T-cell (primary cell): ENCODE results near the gene FBLN2. TPM values are rescaled to one million over a fixed set of nuclear protein-coding genes. Genes with fewer than 3 reads are reported as not detected.

ENCODE experiments used
- ATAC-seq, 4 experiments: fragments of 200-7000 bp in 3 of 4; fragments of 150-1000 bp in 1 of 4; cut with Tn5 transposase; replicated peaks in 1 of 4; 1 replicate in 3 of 4; 2 replicates in 1 of 4; pipeline ENCODE4 v1.10.0; 2021; ENCODE audit warnings: moderate library complexity in 3 of 4, mild to moderate bottlenecking in 2 of 4, moderate number of reproducible peaks in 1 of 4
- CTCF ChIA-PET, 2 donors: fragments of 300-600 bp; sonication (Branson Sonifier 250); formaldehyde crosslinking; loops; one replicate each; lab custom pipeline; 2022; ENCODE audit warnings: antibody characterized with exemption in 2 of 2; lab: Charles Lee
- POLR2A ChIA-PET, 2 donors: fragments of 300-600 bp; sonication (Branson Sonifier 250); formaldehyde crosslinking; loops; one replicate each; lab custom pipeline; 2022; ENCODE audit warnings: antibody characterized with exemption in 2 of 2; lab: Charles Lee
- DNase-seq, 35 experiments: peaks; one replicate each; pipeline versions ENCODE4 v3.0.0 to v3.0.0-alpha.2; 2013 to 2023
- H3K27ac ChIP-seq: one replicate; pipeline ENCODE4 v1.5.1; 2013; ENCODE audit warnings: low read length
- H3K27me3 ChIP-seq, 2 experiments: replicated peaks in 1 of 2; 1 replicate in 1 of 2; 2 replicates in 1 of 2; pipeline versions ENCODE4 v1.6.1 to v1.7.0; 2013; ENCODE audit warnings: low read length in 1 of 2, mixed read lengths in 1 of 2; ENCODE audit not compliant: control insufficient read depth in 2 of 2, insufficient read depth in 2 of 2; ENCODE audit errors: extremely low read depth in 1 of 2
- H3K36me3 ChIP-seq, 2 donors: 1 replicate in 1 of 2; 2 replicates in 1 of 2; pipeline versions ENCODE4 v1.6.1 to v1.7.0; 2013; ENCODE audit warnings: low read length in 1 of 2; ENCODE audit not compliant: control insufficient read depth in 2 of 2, insufficient read depth in 1 of 2; ENCODE audit errors: extremely low read depth in 1 of 2
- H3K4me1 ChIP-seq, 2 experiments: 1 replicate in 1 of 2; 2 replicates in 1 of 2; pipeline versions ENCODE4 v1.6.1 to v1.7.0; 2013; ENCODE audit warnings: low read length in 2 of 2, mixed read lengths in 1 of 2; ENCODE audit not compliant: insufficient read depth in 2 of 2, control insufficient read depth in 1 of 2; ENCODE audit errors: extremely low read depth in 1 of 2
- H3K4me3 ChIP-seq, 2 donors: 1 replicate in 1 of 2; 2 replicates in 1 of 2; pipeline versions ENCODE4 v1.5.1 to v1.7.0; 2013; ENCODE audit warnings: mild to moderate bottlenecking in 2 of 2, low read length in 1 of 2, moderate library complexity in 1 of 2; ENCODE audit not compliant: control insufficient read depth in 1 of 2; ENCODE audit errors: extremely low read depth in 1 of 2
- H3K9me3 ChIP-seq: 2 replicates; pipeline ENCODE4 v1.7.0; 2013
- H3K27ac Mint-ChIP-seq, 2 donors: one replicate each; pipeline ENCODE4 v1.8.0; 2020 to 2021; ENCODE audit warnings: mild to moderate bottlenecking in 2 of 2, mixed read lengths in 2 of 2
- H3K27me3 Mint-ChIP-seq, 2 donors: one replicate each; pipeline ENCODE4 v1.8.0; 2021 to 2022; ENCODE audit warnings: mixed read lengths in 2 of 2
- H3K36me3 Mint-ChIP-seq: one replicate; pipeline ENCODE4 v1.8.0; 2021; ENCODE audit warnings: mixed read lengths
- H3K4me1 Mint-ChIP-seq, 3 donors: one replicate each; pipeline ENCODE4 v1.8.0; 2020 to 2022; ENCODE audit warnings: mixed read lengths in 3 of 3, mild to moderate bottlenecking in 1 of 3
- H3K4me3 Mint-ChIP-seq, 3 donors: one replicate each; pipeline ENCODE4 v1.8.0; 2020 to 2022; ENCODE audit warnings: mild to moderate bottlenecking in 3 of 3, mixed read lengths in 3 of 3, moderate library complexity in 3 of 3
- H3K9me3 Mint-ChIP-seq, 3 donors: one replicate each; pipeline ENCODE4 v1.8.0; 2020 to 2022; ENCODE audit warnings: mixed read lengths in 3 of 3
- WGBS: methylation state at CpG from one replicate; pipeline ENCODE4 v1.1.5; 2013; ENCODE audit warnings: missing lambda C conversion rate; ENCODE audit not compliant: insufficient coverage; 5-methylcytosine and 5-hydroxymethylcytosine counted together
- total RNA-seq, 35 experiments: library from RNA in 6 of 35; stranded (reverse) in 6 of 35; fragments of 120-200 nt in 1 of 35; gene quantifications; one replicate each; pipeline versions ENCODE4 v1.2.1 to v1.2.4 and lab custom pipeline; 2013 to 2026

FBLN2 gene
- total RNA-seq, 5 donors from 2014 or later (not counting 1 experiment from before 2014, with no cell fraction given), result 1.5 to 5.8 (median 2.8) TPM

DNA sequence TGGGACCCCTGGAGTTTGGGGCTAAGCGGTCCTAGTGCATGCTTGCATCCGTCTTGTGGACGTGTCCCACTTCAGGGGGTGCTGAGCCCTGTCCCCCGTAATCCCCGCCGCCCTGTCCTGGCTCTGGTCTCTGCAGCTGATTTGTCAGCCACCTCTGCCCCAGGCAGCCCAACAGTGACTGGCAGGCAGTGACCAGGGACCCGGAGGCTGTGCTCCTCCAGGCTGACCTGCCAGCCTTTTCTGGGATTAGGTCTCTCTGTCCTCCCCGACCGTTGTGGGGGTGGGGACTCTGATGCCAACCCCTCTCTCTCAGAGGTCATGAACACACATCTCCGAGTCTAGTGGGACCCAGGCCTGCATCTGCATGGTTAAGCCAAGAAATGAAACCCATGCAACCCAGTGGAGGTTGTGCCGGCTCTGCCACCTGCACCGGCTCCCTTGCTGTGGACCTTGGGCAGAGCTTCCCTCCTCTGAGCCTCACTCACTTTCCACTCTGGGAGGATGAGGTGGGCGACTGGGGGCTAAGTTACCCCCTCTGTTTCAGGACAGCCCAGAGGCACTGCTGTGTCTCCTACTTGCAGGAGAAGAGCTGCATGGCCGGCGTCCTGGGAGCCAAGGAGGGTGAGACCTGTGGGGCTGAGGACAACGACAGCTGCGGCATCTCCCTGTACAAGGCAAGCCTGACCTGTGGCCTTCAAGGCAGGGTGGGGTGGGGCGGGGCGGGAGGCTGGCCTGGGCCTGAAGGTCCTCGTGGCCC, 60.2 kb downstream of the FBLN2 start:
- H3K27ac Mint-ChIP-seq, result no peak overlapping the region
- POLR2A ChIA-PET, result no interaction called here
- H3K9me3 ChIP-seq, result no peaks in the 10 kb centered on the region
- H3K27me3 ChIP-seq, result peaks cover 0 to 20% of the 10 kb centered on the region in 2 experiments
- H3K4me1 ChIP-seq, result no peaks in the 10 kb centered on the region
- no peaks in the 10 kb centered on the region for H3K36me3 ChIP-seq
- H3K9me3 Mint-ChIP-seq, result peaks cover 0 to 2% (median 0%) of the 10 kb centered on the region in 3 donors
- H3K36me3 Mint-ChIP-seq, result no peaks in the 10 kb centered on the region
- ATAC-seq, result no peak
- CTCF ChIA-PET, result no interaction called here
- 94% methylated on average over 9 of the region's 20 CpGs for WGBS
- no peak overlapping the region for H3K4me3 Mint-ChIP-seq
- peaks cover 7 to 10% of the 10 kb centered on the region in 2 donors for H3K27me3 Mint-ChIP-seq
- no peaks in the 10 kb centered on the region for H3K4me1 Mint-ChIP-seq
- no peak overlapping the region for H3K27ac ChIP-seq
- DNase-seq, result peak in 1 of 35 experiments; percentile 15
- H3K4me3 ChIP-seq, result no peak overlapping the region

DNA sequence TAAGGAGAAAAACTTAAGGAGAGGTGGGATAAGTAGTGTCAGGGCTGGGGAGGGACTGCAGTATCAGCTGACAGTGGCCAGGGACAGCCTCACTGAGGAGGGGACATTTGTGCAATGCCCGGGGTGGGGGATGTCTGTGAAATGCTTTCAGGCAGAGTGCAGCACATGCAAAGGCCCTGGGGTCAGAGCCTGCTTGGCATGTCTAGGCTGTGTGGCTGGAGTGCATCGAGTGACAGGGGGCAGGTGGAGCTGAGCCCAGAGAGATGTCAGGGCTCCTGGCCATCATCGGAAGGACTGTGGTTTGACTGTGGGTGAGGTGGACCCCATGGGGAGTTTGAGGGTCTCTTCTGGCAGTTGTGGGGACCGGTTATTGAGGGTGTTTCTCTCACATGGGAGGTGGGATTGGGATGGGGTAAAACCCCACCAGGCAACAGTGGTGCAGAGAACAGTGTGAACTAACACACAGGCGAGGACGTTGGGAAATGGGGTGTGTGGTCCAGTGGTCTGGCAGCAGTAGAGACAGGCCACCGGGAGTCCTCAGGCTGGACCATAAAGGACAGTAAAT, 61.2 kb downstream of the FBLN2 start:
- ChIA-PET CTCF (no interaction called here), POLR2A (no interaction called here)
- Histone ChIP-seq H3K4me3 (no peak overlapping the region), H3K4me1 (no peaks in the 10 kb centered on the region), H3K9me3 (no peaks in the 10 kb centered on the region), H3K27ac (no peak overlapping the region), H3K36me3 (no peaks in the 10 kb centered on the region), H3K27me3 (peaks cover 0 to 20% of the 10 kb centered on the region in 2 experiments)
- Mint-ChIP-seq H3K36me3 (no peaks in the 10 kb centered on the region), H3K4me3 (no peak overlapping the region), H3K27ac (no peak overlapping the region), H3K4me1 (no peaks in the 10 kb centered on the region), H3K27me3 (peaks cover 7 to 10% of the 10 kb centered on the region in 2 donors), H3K9me3 (peaks cover 0 to 10% (median 0%) of the 10 kb centered on the region in 3 donors)
- DNase-seq, result no peak
- ATAC-seq, result no peak
- 88% methylated on average over 7 of the region's 7 CpGs for WGBS

DNA sequence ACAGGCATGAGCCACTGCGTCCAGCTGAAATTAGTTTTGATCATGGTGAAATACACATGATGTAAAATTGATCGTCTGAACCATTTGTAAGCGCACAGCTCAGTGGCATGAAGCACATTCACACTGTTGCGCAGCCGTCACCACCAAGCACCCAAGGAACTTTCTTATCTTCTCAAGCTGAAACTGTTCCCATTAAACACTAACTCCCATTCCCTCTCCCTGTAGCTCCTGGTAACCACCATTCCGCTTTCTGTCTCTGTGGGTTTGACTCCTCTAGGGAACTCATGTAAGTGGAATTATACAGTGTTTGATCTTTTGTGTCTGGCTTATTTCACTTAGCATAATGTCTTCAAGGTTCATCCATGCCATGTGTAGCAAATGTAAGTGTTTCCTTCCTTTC, 62.3 kb downstream of the FBLN2 start:
- Mint-ChIP-seq H3K36me3 (no peaks in the 10 kb centered on the region), H3K27ac (no peak overlapping the region), H3K9me3 (peaks cover 0 to 10% (median 0%) of the 10 kb centered on the region in 3 donors), H3K4me1 (no peaks in the 10 kb centered on the region), H3K27me3 (peaks cover 7% of the 10 kb centered on the region in 2 donors), H3K4me3 (no peak overlapping the region)
- ATAC-seq, result no peak
- Histone ChIP-seq H3K36me3 (no peaks in the 10 kb centered on the region), H3K27ac (no peak overlapping the region), H3K9me3 (no peaks in the 10 kb centered on the region), H3K4me1 (no peaks in the 10 kb centered on the region), H3K4me3 (no peak overlapping the region), H3K27me3 (peaks cover 0 to 20% of the 10 kb centered on the region in 2 experiments)
- DNase-seq, result no peak
- POLR2A ChIA-PET, result no interaction called here
- WGBS, result 94% methylated on average over 3 of the region's 6 CpGs
- CTCF ChIA-PET, result no interaction called here

- H3K27me3 ChIP-seq, result peaks cover 0 to 20% of the 10 kb centered on the region in 2 experiments
- Mint-ChIP-seq H3K9me3 (peaks cover 0 to 10% (median 0%) of the 10 kb centered on the region in 3 donors), H3K27me3 (peaks cover 7% of the 10 kb centered on the region in 2 donors), H3K4me3 (no peak overlapping the region), H3K36me3 (no peaks in the 10 kb centered on the region), H3K4me1 (no peaks in the 10 kb centered on the region), H3K27ac (no peak overlapping the region)
- ATAC-seq (no peak), DNase-seq (no peak)
- WGBS, result 61% methylated on average over 3 of the region's 3 CpGs
- no peak overlapping the region for H3K27ac ChIP-seq
- H3K4me3 ChIP-seq, result no peak overlapping the region
- ChIA-PET POLR2A (no interaction called here), CTCF (no interaction called here)
- H3K4me1 ChIP-seq, result no peaks in the 10 kb centered on the region
- H3K36me3 ChIP-seq, result no peaks in the 10 kb centered on the region
- no peaks in the 10 kb centered on the region for H3K9me3 ChIP-seq
These were observed 63.9 kb downstream of the FBLN2 start for GRCh38 chr3:13612829-13613228.

DNA sequence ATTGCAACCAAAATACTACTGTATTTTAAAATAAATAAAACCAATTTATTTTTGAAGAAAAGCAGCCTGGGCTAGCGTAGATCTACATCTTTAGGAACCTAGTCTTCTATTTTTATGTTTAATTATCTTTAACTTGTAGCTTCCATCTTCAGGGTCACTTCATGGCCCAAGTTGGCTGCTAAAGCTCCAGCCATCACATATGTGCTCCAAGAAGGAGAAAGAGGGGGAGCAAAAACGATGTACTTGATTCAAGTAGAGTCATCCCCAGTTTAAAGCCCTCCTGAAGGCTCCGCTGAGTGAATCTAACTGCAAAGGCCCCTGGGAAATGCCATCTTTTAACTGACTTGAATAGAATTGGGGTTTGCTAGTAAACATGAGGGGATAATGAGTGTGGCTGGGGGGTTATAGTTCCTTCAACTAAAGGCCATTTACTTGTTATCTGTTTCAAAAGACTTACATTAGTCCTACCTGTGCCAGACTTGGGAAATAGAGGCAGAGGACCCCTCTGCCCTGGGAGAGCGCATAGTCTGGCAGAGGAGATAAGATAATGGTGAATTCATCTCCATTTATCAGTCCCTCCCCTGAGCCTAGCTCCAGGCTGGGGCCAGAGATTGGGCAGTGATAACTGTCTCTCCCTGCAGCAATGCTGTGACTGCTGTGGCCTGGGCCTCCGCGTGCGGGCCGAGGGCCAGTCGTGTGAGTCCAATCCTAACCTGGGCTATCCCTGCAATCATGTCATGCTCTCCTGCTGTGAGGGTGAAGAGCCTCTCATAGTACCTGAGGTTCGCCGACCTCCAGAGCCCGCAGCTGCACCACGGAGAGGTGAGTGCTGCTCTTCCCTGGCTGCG, 64.6 kb downstream of the FBLN2 start:
- ChIA-PET POLR2A (no interaction called here), CTCF (no interaction called here)
- no peak overlapping the region for H3K4me3 ChIP-seq
- H3K4me1 ChIP-seq, result no peaks in the 10 kb centered on the region
- no peaks in the 10 kb centered on the region for H3K9me3 ChIP-seq
- H3K36me3 ChIP-seq, result no peaks in the 10 kb centered on the region
- H3K36me3 Mint-ChIP-seq, result no peaks in the 10 kb centered on the region
- H3K4me1 Mint-ChIP-seq, result no peaks in the 10 kb centered on the region
- DNase-seq, result no peak
- peaks cover 5 to 7% of the 10 kb centered on the region in 2 donors for H3K27me3 Mint-ChIP-seq
- peaks cover 0 to 14% of the 10 kb centered on the region in 2 experiments for H3K27me3 ChIP-seq
- no peak overlapping the region for H3K27ac ChIP-seq
- no peak overlapping the region for H3K27ac Mint-ChIP-seq
- WGBS, result 88% methylated on average over 12 of the region's 14 CpGs
- H3K4me3 Mint-ChIP-seq, result no peak overlapping the region
- H3K9me3 Mint-ChIP-seq, result peaks cover 0 to 10% (median 0%) of the 10 kb centered on the region in 3 donors
- ATAC-seq, result no peak

- ATAC-seq, result no peak
- Histone ChIP-seq H3K27ac (no peak overlapping the region), H3K27me3 (peaks cover 0 to 8% of the 10 kb centered on the region in 2 experiments), H3K36me3 (no peaks in the 10 kb centered on the region), H3K9me3 (no peaks in the 10 kb centered on the region), H3K4me3 (no peak overlapping the region), H3K4me1 (no peaks in the 10 kb centered on the region)
- no peak overlapping the region for H3K27ac Mint-ChIP-seq
- no peaks in the 10 kb centered on the region for H3K4me1 Mint-ChIP-seq
- H3K9me3 Mint-ChIP-seq, result peaks cover 0 to 10% (median 0%) of the 10 kb centered on the region in 3 donors
- no peak overlapping the region for H3K4me3 Mint-ChIP-seq
- WGBS, result 65% methylated on average over 2 of the region's 2 CpGs
- DNase-seq, result no peak
- ChIA-PET POLR2A (no interaction called here), CTCF (no interaction called here)
- peaks cover 2 to 7% of the 10 kb centered on the region in 2 donors for H3K27me3 Mint-ChIP-seq
- no peaks in the 10 kb centered on the region for H3K36me3 Mint-ChIP-seq
These were observed 65.7 kb downstream of the FBLN2 start for GRCh38 chr3:13614607-13615006.
